Measurements from ENCODE around the gene GUCY1B1.

GRCh38 chr4:155795991-155796390 is 37.2 kb downstream of the GUCY1B1 start:
- TF ChIP-seq, protein P1, sequence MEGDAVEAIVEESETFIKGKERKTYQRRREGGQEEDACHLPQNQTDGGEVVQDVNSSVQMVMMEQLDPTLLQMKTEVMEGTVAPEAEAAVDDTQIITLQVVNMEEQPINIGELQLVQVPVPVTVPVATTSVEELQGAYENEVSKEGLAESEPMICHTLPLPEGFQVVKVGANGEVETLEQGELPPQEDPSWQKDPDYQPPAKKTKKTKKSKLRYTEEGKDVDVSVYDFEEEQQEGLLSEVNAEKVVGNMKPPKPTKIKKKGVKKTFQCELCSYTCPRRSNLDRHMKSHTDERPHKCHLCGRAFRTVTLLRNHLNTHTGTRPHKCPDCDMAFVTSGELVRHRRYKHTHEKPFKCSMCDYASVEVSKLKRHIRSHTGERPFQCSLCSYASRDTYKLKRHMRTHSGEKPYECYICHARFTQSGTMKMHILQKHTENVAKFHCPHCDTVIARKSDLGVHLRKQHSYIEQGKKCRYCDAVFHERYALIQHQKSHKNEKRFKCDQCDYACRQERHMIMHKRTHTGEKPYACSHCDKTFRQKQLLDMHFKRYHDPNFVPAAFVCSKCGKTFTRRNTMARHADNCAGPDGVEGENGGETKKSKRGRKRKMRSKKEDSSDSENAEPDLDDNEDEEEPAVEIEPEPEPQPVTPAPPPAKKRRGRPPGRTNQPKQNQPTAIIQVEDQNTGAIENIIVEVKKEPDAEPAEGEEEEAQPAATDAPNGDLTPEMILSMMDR (IDR thresholded peaks at IDR 0.05 in 4 of 5, conservative IDR thresholded peaks at IDR 0.05 in 1 of 5) = peak in 1 of 5 experiments; percentile 19
- TF ChIP-seq POLR2A (IDR thresholded peaks at IDR 0.05) = no peak

Data from gastrocnemius medialis (tissue), 4 donors.